ENCODE results near the gene ADAM20.
"Not testable (repeated sequence)": the region's sequence is repeated elsewhere in the genome, so short reads cannot be mapped to it uniquely, and the experiment has no call there.

The ADAM20 gene

DNA sequence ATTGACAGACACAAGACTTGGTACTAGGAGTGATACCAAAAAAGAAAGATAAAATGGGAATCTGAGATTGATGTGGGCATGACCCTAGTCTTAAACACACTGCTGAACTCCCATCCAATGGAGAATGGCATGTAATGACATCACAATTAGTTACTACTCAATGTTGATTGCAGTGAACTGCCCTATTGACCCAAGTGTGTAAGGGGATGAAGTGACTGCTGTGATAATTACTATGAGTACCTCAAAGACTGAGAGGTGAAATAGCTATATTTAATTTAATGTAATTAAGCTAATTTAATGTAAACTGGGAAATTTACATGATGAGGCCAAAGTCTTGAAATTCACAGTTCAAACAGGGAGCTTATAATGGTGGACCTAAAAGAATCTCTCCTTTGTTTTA is at the start of gene ADAM20:
Gene ADAM20, minus strand, starts transcription at position 101 of the 400 bp plus-strand sequence. CDS start 10,247 bp downstream, outside the sequence.
- DNase-seq = no peak

DNA sequence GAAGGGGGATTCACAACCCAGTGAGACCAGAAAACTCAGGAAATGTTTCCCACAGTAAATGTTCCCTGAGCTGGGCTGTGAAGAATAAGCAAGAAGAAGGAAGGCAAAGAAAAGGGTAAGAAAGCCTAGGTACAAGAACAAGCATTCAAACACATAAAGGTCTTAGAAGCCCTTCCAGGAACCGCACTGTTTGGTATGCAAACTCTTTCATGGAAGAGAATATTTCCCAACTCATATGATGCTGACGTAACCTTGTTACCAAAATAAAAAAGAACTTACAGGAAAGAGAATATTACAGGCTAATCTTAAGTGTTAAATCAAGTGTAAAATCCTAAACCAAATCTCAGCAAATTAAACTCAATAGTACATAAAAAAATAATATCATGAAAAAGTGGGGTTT is 42.1 kb upstream of the ADAM20 start:
- DNase-seq = no peak

DNA sequence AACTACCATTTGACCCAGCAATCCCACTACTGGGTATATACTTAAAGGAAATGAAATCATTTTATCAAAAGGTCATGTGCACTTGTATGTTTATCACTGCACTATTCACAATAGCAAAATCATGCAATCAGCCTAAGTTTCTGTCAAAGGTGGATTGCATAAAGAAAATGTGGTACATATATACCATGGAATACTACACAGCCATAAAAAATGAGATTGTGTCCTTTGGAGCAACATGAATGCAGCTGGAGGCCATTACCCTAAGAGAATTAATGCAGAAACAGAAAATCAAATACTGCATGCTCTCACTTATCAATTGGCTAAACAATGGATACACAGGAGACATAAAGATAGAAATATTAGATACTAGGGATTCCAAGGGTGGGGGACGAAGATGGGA is 38.2 kb upstream of the ADAM20 start:
- no peak for DNase-seq

DNA sequence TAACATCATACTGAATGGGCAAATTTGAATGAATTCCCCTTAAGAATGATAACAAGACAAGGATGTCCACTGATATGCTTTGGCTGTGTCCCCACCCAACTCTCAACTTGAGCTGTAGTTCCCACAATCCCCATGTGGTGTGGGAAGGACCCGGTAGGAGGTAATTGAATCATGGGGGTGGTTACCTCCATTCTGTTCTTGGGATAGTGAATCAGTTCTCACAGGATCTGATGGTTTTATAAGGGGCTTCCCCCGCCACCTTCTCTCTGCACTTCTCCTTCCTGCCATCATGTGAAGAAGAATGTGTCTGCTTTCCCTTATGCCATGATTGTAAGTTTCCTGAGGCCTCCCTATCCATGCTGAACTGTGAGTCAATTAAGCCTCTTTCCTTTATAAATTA is 36.3 kb upstream of the ADAM20 start:
- no peak for DNase-seq

DNA sequence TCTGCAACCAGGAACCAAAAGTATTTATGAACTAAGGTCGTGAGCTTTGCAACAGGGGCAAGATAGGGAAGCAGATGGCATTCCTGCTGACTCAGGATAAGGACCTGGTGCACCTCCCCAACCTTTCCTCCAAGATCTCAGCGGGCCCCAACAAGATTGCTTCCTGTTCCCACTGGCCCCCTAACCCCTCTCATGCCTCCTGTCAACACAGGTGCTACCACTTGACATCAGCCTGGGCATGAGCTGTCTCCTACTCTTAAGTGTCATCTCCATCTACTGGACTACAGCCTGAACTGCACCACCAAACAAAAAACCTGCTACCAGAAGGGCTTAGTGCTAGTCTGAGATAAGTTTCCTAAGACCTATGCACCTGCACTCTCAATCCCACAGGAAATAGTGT is 33.0 kb upstream of the ADAM20 start:
- no peak for DNase-seq

DNA sequence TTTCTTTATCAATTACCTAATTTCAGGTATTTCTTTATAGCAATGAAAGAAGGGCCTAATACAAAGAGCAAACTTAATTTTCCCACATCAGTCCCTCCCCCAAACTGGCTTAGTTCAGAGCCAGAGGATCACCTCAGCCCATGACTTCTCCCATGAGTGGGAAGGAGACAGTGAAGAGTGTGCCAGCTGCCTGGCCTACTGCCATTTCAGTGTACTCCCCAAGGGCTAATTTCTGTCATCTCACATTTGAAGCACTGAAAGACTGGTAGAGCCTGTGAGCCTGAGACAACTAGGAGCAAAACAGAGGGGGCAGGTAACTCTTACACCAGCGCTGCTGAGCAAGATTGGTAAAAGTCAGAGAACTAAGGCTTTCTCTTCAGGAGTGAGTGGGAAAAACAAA is 29.1 kb upstream of the ADAM20 start:
- no peak for DNase-seq

DNA sequence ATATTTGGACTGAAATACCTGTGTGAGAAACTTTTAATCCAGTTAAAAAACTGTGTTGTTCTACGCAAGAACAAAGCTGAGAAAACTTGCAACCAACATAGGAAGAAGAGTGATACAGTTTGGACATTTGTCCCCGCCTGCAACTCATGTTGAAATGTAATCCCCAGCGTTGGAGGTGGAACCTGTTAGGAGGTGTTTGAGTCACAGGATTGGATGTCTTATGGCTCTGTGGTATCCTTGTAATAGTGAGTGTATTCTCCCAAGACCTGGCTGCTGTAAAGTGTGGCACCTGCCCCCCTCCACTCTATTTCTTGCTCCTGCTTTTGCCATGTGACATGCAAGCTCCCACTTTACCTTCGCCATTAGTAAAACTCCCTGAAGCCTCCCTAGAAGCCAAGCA is 28.6 kb upstream of the ADAM20 start:
- DNase-seq = no peak

DNA sequence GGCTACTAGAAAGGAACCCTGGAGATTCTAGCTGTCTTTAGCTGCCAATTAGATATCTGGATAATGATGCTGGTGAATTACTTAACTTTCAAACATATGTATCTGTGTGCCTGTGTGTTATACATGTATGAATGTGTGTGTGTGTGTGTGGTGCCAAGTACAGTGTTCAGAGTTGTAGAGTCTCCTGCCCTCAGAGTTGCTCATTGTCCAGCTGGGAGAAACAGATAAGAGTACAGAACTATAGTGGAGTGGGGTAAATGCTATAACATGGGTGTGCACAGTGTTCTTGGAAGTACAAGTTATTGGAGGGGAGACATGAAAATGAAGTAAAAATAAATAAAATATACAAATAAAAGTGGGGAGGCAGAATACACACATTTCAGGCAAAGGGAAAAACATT is 23.6 kb upstream of the ADAM20 start:
- DNase-seq = no peak

DNA sequence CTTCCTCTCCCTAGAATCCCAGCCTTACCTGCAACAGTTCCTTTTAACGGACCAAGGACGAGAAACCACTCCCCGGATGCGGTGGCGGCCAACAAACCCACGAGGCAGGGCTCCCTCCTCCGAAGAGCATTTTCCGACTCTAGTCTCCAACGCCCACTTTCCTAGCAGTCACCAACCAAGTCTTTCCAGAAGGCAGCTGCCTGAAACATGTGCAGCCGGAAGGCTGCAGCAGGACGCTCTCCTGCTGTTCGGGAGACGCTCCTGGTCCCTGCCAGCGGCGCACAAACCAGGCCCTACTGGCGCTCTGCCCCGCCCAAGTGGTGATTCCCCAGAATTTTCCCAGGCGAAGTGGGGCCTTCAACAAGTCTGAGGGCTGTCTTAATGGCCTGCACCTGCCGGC is 21.1 kb upstream of the ADAM20 start:
- no peak for DNase-seq

DNA sequence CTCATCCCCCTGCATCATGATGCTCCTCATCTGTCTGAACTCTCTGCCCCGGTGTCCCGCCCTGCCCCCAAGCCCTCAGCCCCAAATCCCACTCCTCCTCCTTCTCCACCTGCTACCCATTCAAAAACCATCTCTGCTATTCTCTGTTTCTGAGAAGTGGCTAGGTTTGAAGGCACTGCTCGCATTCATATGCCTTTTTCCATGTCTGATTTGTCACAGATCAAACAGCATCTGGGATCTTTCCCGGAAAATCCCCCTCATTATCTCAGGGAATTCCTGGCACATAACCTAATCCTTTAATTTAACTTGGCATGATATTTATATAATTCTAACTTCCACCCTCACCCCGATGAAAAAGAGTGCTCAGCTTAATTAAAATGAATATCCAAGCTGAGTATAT is 3.3 kb upstream of the ADAM20 start:
- no peak for DNase-seq

DNA sequence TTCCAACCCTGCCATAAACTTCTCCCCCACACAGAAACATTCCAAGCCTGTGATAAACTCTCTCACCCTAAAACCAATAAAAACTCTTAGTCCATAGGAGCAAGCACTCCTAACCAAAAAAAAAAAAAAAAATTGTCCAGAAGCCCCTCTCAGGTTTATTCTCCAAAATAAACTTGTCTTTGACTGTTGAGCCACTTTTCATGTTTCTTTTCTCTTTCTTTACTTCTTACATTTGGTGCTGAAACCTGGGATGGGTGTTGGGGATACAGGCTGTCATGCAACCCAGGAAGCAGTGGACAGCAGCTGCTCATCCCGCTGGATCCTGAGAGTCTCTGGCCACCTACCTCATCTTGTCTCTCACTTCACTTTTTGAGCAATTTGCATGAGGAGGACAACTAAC is 2.0 kb upstream of the ADAM20 start:
- DNase-seq = no peak

DNA sequence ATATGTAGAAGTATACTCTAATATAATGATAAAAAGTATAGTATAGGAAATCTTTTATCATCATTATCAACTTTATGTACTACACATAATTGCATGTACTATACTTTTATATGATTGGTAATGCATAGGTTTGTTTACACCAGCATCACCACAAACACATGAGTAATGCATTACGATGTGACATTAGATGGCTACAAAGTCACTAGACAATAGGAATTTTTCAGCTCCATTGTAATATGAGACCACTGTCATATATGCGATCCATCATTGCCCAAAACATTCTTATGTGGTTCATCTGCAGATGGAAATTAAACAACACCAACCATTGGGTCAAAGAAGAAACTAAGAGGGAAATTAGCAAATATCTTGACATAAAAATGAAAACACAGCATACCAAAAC is 4.4 kb downstream of the ADAM20 start:
- no peak for DNase-seq

DNA sequence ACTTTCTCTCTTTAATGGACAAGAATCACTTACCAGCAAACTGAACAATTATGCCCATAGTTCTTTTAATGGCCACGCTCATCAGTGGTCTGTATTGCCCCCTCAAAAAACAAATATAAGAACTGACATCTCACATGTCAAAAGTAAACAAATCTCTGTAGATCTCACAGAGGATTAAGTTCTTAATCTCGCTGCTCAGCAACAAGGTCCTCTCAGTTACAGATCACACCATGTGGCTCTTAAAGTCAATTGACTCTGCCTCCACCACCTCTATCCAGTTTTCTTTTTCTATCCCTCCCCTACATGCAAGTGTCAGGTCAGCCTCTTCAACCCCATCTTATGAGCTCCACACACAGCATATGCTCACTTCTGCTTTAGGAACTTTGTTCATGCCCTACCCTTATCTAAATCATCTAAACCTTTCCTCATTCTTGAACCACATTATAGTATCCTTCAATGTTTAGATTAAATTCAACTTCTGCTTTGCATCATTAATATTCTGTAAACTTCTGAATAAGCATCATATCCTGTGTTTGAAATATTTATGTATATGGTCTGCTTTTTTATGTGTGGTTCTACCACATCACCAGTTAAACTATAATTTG is 7.2 kb downstream of the ADAM20 start:
- no peak for DNase-seq

DNA sequence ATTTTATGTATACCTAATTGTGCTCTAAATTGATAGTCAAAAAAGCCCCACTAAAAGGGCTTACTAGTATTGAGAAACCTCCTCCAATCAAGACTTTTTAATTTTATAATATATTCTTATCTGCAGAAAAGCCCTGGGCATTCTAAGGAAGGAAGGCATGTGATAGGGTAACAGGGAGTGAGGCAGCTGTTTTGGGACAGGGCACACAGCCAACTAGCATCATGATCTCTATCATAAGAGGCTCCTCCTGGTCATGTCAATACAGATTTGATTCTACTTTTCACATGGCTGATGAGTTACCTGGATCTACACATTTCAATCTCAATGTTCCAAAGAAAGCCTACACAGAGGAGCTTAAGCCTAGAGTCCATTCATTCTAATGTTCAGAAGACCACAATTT is 9.1 kb downstream of the ADAM20 start:
- DNase-seq = no peak

DNA sequence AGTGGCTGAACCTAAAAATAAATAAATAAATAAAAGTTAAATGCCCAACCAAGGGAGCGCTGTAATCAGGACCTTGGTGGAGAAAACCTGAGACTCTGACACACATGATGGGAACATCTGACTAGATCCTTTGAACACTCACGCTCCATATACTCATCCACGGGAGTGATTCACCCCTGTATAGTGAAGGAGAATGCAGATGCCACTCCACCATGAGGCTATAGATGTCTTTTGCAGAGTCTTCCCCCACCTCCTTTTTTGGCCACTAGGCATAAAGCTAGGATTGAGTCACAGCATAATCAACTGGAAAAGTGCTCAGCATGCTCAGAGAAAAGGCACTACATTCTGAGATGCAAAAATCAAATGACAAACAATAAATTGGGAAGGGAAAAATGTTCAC is 19.0 kb downstream of the ADAM20 start:
- no peak for DNase-seq

DNA sequence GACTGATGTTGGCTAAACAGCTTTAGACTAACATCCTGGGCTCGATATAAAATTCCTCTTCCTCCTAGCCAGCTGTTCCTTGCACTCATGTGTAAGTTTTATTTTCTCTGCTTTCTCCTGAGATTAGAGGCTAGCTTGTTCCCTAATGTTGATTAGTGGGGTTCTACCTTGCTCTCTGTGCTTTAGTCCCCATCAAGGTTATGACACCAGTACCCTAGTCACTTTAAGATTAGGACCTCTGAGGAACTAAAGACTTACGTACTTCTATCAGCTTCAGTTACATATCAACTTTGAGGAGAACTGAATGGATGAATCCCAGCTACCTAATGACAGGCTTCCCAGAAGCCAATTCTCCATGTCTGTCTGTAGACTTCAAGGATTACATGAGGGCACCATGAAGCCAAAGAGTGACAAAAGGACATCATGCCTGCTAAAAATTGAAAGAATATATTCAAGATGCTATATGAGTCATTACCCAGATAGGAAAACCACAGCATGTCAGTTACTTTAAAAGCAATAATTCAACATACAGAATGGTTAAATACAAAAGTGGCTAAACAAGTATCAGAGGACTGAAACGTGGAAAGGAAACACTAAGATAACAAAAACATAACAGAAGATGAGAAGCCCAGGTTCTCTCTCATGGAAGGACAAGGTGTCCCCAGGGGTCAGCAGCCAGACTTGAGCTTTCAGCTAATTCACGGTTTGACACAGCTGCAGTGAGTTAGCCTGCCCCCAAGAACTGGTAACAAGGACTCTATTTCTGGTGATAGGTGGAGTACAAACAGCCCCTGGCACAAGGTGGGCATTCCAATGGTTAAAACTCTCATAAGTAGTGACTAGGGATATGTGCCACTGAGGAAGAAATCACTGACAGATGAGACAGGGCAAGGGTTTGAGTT is 20.4 kb downstream of the ADAM20 start:
- DNase-seq = no peak

DNA sequence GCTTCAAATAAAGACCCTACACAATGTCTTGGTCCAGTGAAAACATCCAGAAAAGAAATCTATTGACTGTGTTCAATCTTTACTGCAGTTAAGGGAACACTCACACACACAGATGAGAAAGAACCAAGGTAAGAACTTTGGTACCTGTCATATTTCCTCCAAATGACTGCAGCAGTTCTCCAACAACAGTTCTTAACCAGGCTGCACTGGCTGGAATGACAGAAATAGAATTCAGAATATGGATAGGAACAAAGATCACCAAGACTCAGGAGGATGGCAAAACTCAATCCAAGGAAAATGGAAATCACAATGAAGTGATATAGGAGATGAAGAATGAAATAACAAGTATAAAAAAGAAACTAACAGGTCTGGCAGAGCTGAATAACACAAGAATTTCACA is 36.6 kb downstream of the ADAM20 start:
- DNase-seq = no peak

DNA sequence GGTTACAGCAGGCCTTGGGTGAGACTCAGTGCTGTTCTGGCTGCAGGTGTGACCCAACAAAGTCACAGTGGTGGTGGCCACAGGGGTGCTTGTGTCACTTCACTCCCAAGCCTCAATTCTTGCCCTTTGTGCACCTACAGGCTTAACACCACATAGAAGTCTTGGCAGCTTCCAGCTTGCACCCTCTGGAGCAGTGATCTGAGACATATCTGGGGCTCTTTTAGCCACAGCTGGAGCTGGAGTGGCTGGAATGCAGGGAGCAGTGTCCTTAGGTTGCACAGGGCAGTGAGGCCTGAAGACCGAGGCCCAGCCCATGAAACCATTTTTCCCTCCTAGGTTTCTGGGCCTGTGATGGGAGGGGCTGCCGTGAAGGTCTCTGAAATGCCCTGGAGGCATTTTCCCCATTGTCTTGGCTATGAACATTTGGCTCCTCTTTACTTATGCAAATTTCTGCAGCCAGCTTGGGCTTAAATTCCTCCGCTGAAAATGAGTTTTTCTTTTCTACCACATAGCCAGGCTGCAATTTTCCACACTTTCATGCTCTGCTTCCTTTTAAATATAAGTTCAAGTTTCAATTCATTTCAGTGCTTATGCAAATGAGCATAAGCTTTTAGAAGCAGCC is 45.1 kb downstream of the ADAM20 start:
- no peak for DNase-seq

DNA sequence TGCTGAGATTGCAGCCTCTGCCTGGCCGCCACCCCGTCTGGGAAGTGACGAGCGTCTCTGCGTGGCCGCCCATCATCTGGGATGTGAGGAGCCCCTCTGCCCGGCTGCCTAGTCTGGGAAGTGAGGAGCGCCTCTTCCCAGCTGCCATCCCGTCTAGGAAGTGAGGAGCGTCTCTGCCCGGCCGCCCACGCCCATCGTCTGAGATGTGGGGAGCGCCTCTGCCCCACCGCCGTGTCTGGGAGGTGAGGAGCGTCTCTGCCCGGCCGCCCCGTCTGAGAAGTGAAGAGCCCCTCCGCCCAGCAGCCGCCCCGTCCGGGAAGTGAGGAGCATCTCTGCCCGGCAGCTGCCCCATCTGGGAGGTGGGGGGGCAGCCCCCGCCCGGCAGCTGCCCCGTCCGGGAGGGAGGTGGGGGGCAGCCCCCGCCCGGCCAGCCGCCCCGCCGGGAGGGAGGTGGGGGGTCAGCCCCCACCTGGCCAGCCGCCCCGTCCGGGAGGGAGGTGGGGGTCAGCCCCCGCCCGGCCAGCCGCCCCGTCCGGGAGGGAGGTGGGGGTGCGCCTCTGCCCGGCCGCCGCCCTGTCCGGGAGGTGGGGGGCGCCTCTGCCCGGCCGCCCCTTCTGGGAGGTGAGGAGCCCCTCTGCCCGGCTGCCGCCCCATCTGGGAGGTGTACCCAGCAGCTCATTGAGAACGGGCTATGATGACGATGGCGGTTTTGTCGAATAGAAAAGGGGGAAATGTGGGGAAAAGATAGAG is 57.3 kb downstream of the ADAM20 start:
- DNase-seq = not testable (repeated sequence)

DNA sequence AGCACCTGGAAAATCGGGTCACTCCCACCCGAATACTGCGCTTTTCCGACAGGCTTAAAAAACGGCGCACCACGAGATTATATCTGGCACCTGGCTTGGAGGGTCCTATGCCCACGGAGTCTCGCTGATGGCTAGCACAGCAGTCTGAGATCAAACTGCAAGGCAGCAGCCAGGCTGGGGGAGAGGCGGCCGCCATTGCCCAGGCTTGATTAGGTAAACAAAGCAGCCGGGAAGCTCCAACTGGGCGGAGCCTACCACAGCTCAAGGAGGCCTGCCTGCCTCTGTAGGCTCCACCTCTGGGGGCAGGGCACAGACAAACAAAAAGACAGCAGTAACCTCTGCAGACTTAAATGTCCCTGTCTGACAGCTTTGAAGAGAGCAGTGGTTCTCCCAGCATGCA is 59.3 kb downstream of the ADAM20 start:
- not testable (repeated sequence) for DNase-seq

DNA sequence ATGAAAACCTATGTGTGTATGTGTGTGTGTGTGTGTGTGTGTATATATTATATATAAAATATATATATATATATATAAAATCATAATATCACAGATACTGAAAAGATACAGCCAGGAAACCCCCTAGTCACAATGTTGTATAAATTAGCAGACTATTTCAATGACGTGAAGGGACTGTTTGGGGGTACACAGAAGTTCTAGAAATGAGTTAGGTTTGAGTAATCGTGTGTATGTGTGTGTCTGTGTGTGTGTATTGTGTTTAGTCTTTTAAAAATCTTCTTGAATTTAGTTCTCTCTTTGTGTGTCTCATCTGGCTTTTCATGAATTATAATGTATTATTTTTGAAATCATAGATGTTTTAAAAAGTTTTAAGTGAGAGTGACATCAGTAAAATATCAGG is 61.0 kb downstream of the ADAM20 start:
- no peak for DNase-seq

Measured in activated T-cell treated with anti-CD3 and anti-CD28 coated beads, Interleukin-2, amount 50 U/mL, for 1 hour (primary cell).